IMR-90 (cell line): ENCODE results near the gene SPATA13.

Experiments
- BHLHE40 ChIP-seq: fragments of 150-350 bp; IDR thresholded peaks from 2 replicates; pipeline ENCODE4 v1.6.1; 2016; ENCODE audit warnings: mild to moderate bottlenecking, low read depth, low read length
- CEBPB ChIP-seq: IDR thresholded peaks from 2 replicates; pipeline ENCODE4 v1.6.1; 2012; ENCODE audit warnings: low read depth, low read length, improper control_type of control experiment
- CHD1 ChIP-seq: IDR thresholded peaks from 2 replicates; pipeline ENCODE4 v1.6.1; 2012; ENCODE audit warnings: low read depth, low read length, improper control_type of control experiment
- CTCF ChIP-seq: conservative IDR thresholded peaks from 2 replicates; pipeline ENCODE4 v1.5.1; 2012; ENCODE audit warnings: mild to moderate bottlenecking, low read depth, low read length, improper control_type of control experiment
- ELK1 ChIP-seq: fragments of 150-350 bp; IDR thresholded peaks from 2 replicates; pipeline ENCODE4 v1.6.1; 2016; ENCODE audit warnings: low read depth, mild to moderate bottlenecking, low read length, moderate library complexity, borderline replicate concordance
- FOS ChIP-seq: fragments of 150-350 bp; IDR thresholded peaks from 2 replicates; pipeline ENCODE4 v1.6.1; 2016; ENCODE audit warnings: low read depth, low read length
- MAFK ChIP-seq: IDR thresholded peaks from 2 replicates; pipeline ENCODE4 v1.6.1; 2012; ENCODE audit warnings: low read depth, low read length, improper control_type of control experiment
- MXI1 ChIP-seq: IDR thresholded peaks from 2 replicates; pipeline ENCODE4 v1.6.1; 2012; ENCODE audit warnings: low read depth, mild to moderate bottlenecking, low read length, moderate library complexity, borderline replicate concordance
- NFE2L2 ChIP-seq: fragments of 150-350 bp; IDR thresholded peaks from 2 replicates; pipeline ENCODE4 v1.6.1; 2016; ENCODE audit warnings: low read depth, mild to moderate bottlenecking, low read length
- POLR2A ChIP-seq: IDR thresholded peaks from 2 replicates; pipeline ENCODE4 v1.6.1; 2012; ENCODE audit warnings: mild to moderate bottlenecking, low read depth, low read length
- RAD21 ChIP-seq: IDR thresholded peaks from 2 replicates; pipeline ENCODE4 v1.6.1; 2012; ENCODE audit warnings: low read length, improper control_type of control experiment
- RFX5 ChIP-seq: IDR thresholded peaks from 2 replicates; pipeline ENCODE4 v1.8.0; 2012; ENCODE audit warnings: low read depth, mild to moderate bottlenecking, low read length, moderate library complexity
- USF2 ChIP-seq: fragments of 150-350 bp; IDR thresholded peaks from 2 replicates; pipeline ENCODE4 v1.6.1; 2017; ENCODE audit warnings: mild to moderate bottlenecking, antibody characterized with exemption, low read length, low read depth

- TF ChIP-seq POLR2A, result no peak
- no peak for TF ChIP-seq MAFK
- no peak for TF ChIP-seq CTCF
- TF ChIP-seq MXI1, result no peak
- TF ChIP-seq NFE2L2, result no peak
- TF ChIP-seq FOS, result no peak
- TF ChIP-seq RAD21, result no peak
- no peak for TF ChIP-seq CHD1
- TF ChIP-seq ELK1, result no peak
- TF ChIP-seq RFX5, result no peak
- no peak for TF ChIP-seq CEBPB
- no peak for TF ChIP-seq USF2
- TF ChIP-seq BHLHE40, result no peak
Measured at GRCh38 chr13:24274452-24275021, 114.0 kb downstream of the SPATA13 start.
